Breast epithelium (tissue), 4 donors: ENCODE data around the gene GJD3. TPM values are rescaled to one million over a fixed set of nuclear protein-coding genes. Genes with fewer than 3 reads are reported as not detected.

ENCODE experiments used
- DNase-seq, 2 donors: peaks; one replicate each; pipeline ENCODE4 v3.0.0-alpha.2; 2019; ENCODE audit warnings: low spot score in 2 of 2
- H3K27ac ChIP-seq, 2 donors: fragments of 200-600 bp; sonication (generic) in 1 of 2; one replicate each; pipeline ENCODE4 v1.5.1; 2016 to 2019; ENCODE audit warnings: mild to moderate bottlenecking in 1 of 2
- H3K27me3 ChIP-seq, 2 donors: fragments of 200-600 bp; sonication (generic) in 1 of 2; one replicate each; pipeline versions ENCODE4 v1.5.1 to v1.6.0; 2017 to 2019; ENCODE audit warnings: control low read depth in 1 of 2, mild to moderate bottlenecking in 1 of 2
- H3K36me3 ChIP-seq: fragments of 200-600 bp; one replicate; pipeline ENCODE4 v1.5.1; 2019
- H3K4me1 ChIP-seq, 2 donors: fragments of 200-600 bp; sonication (generic); one replicate each; pipeline ENCODE4 v1.5.1; 2016 to 2019; ENCODE audit warnings: control low read depth in 1 of 2
- H3K4me3 ChIP-seq, 3 donors: fragments of 200-600 bp; sonication (generic); 1 replicate in 2 of 3; 2 replicates in 1 of 3; pipeline ENCODE4 v1.5.1; 2016 to 2019; ENCODE audit warnings: mild to moderate bottlenecking in 3 of 3, moderate library complexity in 2 of 3
- H3K9me3 ChIP-seq, 2 donors: fragments of 200-600 bp; sonication (generic) in 1 of 2; one replicate each; pipeline ENCODE4 v1.5.1; 2016 to 2019; ENCODE audit warnings: control low read depth in 1 of 2
- CTCF ChIP-seq, 3 donors: fragments of 450-650 bp; IDR thresholded peaks; one replicate each; pipeline ENCODE4 v1.5.1; 2016 to 2017; ENCODE audit warnings: antibody characterized with exemption in 3 of 3, mild to moderate bottlenecking in 3 of 3, moderate library complexity in 3 of 3
- POLR2A ChIP-seq: fragments of 450-650 bp; IDR thresholded peaks from one replicate; pipeline ENCODE4 v1.6.1; 2016; ENCODE audit warnings: antibody characterized with exemption, mild to moderate bottlenecking, moderate library complexity
- POLR2AphosphoS5 ChIP-seq, 3 donors: sonication (generic); formaldehyde crosslinking; IDR thresholded peaks; one replicate each; pipeline ENCODE4 v1.6.1; 2017; ENCODE audit warnings: antibody characterized with exemption in 3 of 3
- intact Hi-C: fragments of 100-400 bp; cut with DNase I; formaldehyde crosslinking; loops from one replicate; pipeline ENCODE4 v1.15.1; 2023; ENCODE audit warnings: low total_unique reads
- total RNA-seq, 3 donors: library from RNA; depleted of rRNA; stranded (reverse); fragments of >200 nt; gene quantifications; one replicate each; pipeline ENCODE4 v1.1.0, GENCODE V29; 2016

Gene GJD3
- total RNA-seq, 3 donors from 2014 or later = not detected

- TF ChIP-seq POLR2AphosphoS5 (IDR thresholded peaks at IDR 0.05) = no peak
- TF ChIP-seq POLR2A = no peak
- no peak for TF ChIP-seq CTCF (IDR thresholded peaks at IDR 0.05)
- DNase-seq = no peak
- Histone ChIP-seq H3K9me3 (no peaks in the 10 kb centered on the region), H3K4me3 (peak overlapping the region in 1 of 3 donors; percentile 81), H3K4me1 (peaks cover 31 to 55% of the 10 kb centered on the region in 2 donors), H3K27me3 (no peaks in the 10 kb centered on the region), H3K27ac (peak overlapping the region; percentile 97 to 98), H3K36me3 (no peaks in the 10 kb centered on the region)
- intact Hi-C loops = no loop called here
These were observed 17.0 kb downstream of the GJD3 start for GRCh38 chr17:40347319-40348135.

DNA sequence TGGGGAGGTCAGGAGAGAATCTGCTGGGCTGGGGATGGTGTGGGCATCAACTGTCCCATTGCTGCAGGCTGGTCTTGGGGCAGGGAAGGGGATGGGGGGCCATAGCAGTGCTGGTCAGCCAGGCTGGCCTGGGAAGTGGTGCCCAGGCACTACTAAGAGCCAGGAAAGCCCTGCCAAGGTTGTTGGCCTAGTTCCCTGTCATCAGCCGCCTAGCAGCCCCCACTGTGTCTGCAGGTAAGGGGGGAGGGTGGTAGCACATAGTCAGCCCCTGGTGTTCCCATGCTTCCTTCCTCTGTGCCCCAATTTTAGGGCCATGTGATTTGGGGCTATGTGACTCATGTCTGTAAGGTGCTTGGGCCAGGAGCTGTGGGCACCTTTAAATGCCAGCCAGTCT lies 17.8 kb downstream of the GJD3 start:
- Histone ChIP-seq H3K4me3 (peak overlapping the region in 1 of 3 donors; percentile 81), H3K27me3 (no peaks in the 10 kb centered on the region), H3K27ac (peak overlapping the region; percentile 97 to 98), H3K36me3 (no peaks in the 10 kb centered on the region), H3K4me1 (peaks cover 31 to 55% of the 10 kb centered on the region in 2 donors), H3K9me3 (no peaks in the 10 kb centered on the region)
- intact Hi-C loops = no loop called here
- DNase-seq = no peak
- no peak for TF ChIP-seq CTCF (IDR thresholded peaks at IDR 0.05)

DNA sequence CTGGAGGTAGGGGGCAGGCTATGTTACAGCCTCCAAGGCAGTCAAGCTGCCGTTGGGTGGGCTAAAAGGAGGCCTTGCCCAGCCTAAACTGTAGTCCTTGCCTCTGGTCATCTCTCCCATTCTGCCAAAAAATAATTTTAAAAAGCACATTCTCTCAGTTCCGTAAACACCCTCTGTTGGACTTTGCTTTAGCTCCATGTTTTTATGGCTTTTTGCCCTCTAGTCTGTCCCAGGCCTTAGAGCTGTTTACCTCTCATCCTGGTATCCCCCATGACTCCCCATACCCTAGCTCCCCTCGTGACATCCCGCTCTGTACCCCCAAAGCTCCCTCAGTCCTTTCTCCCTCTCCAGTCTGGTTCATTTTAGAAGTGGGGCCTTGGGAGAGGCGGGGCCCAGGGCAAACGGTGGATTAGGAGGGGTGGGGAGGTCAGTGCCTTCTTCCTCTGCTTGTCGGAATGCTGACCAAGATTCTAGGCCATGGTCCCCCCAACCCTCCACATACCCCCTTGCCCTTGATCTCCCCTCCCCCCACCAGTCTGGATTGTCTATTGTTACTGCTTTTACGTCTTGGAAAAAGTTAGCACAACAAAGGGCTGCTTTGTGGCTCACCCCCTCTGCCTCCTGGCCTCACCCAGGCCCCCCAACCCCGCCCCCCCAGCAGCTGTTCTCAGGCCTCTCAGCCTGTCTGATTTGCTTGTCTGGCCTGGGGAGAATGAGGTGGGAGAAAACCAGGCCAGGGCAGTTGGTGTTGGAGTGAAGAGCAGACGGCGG lies 18.4 kb downstream of the GJD3 start:
- H3K27me3 ChIP-seq = no peaks in the 10 kb centered on the region
- DNase-seq = no peak
- intact Hi-C loops = no loop called here
- TF ChIP-seq POLR2AphosphoS5 (IDR thresholded peaks at IDR 0.05) (no peak), CTCF (IDR thresholded peaks at IDR 0.05) (no peak), POLR2A (no peak)
- H3K4me3 ChIP-seq = peak overlapping the region; percentile 67 to 89 (median 81)
- peaks cover 31 to 57% of the 10 kb centered on the region in 2 donors for H3K4me1 ChIP-seq
- H3K9me3 ChIP-seq = no peaks in the 10 kb centered on the region
- H3K36me3 ChIP-seq = no peaks in the 10 kb centered on the region
- peak overlapping the region; percentile 97 to 98 for H3K27ac ChIP-seq

DNA sequence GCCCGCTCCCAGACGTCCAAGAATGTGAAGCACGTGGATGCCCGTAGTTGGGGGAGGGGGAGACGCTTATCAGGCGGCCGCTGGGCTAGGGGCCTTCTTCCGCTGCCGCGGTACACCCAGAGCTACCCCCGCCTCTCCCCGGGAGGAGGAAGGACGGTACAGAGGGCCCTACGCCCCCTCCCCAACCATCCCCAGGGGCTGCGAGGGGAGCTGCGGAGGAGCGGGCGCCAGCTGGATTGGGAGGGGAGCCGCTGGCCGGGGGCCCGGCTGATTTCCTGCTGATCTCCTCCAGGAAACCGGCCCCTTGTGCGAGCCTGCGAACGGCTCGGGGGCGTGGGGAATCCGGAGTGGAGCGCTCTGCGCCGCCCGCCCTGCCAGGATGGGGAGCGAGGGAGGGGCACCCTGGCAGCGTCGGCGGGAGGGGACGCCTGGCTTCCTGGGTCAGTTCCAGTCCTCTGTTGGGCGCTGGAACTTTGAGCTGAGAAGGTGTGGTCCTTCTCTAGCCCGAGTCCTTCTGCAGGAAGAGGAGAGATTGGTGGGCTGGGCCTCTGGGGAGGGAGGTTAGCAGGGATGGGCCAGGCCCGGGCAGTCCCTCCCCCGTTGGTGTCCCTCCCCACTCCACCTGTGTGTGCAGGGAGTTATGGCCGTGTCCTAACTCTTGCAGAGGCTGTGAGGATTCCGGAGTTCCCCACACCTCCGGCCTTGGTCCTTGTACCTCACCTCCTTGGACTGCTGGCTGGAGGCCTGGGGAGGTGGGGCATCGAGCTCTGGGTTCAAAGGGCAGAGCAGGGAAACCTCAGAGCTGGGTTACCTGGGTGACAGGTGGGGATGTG lies 19.2 kb downstream of the GJD3 start:
- Histone ChIP-seq H3K27me3 (no peaks in the 10 kb centered on the region), H3K4me1 (peaks cover 31 to 65% of the 10 kb centered on the region in 2 donors), H3K36me3 (no peaks in the 10 kb centered on the region), H3K27ac (peak overlapping the region; percentile 97 to 98), H3K9me3 (no peaks in the 10 kb centered on the region), H3K4me3 (peak overlapping the region; percentile 67 to 89 (median 81))
- peak; percentile 26 to 42 (median 35) for TF ChIP-seq POLR2AphosphoS5 (IDR thresholded peaks at IDR 0.05)
- no peak for TF ChIP-seq POLR2A
- TF ChIP-seq CTCF (IDR thresholded peaks at IDR 0.05) = no peak
- peak in 1 of 2 donors; percentile 75 for DNase-seq
- intact Hi-C loops = no loop called here
